Stimulated activated CD8-positive, alpha-beta memory T cell treated with anti-CD3 and anti-CD28 coated beads, Interleukin-4, amount 100 ng/mL, for 1 hour (primary cell): ENCODE data around the gene SCYGR5.
"Not testable (repeated sequence)": the region's sequence is repeated elsewhere in the genome, so short reads cannot be mapped to it uniquely, and the experiment has no call there.

Experiments used
- DNase-seq, 2 donors: peaks; one replicate each; pipeline ENCODE4 v3.0.0-alpha.2; 2020; ENCODE audit warnings: low read depth in 2 of 2, low spot score in 1 of 2

Gene SCYGR5

GRCh38 chr2:227671170-227671905 lies 4.7 kb downstream of the SCYGR5 start:
- no peak for DNase-seq

GRCh38 chr2:227673620-227674019 lies 7.0 kb downstream of the SCYGR5 start:
- DNase-seq: not testable (repeated sequence)

DNA sequence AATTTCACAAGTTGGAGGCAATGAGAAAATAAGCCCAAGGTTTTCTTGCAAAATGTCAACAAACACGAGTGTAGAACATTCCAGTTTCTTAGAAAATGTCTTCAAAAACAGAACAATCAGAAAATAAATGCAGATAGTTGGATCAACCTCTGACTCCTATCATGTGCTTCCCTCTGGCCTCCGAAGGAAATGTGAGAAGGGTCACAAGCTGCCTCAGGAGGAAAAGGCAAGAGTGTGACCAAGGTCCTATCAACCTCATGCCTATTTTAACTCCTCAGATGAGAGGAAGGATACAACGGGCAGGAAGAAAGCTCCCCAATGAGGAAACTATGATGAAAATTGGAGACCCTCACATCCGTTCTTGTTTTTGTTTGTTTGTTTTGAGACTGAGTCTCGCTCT lies 7.9 kb downstream of the SCYGR5 start:
- no peak for DNase-seq

GRCh38 chr2:227677928-227678327 lies 11.3 kb downstream of the SCYGR5 start:
- no peak for DNase-seq

GRCh38 chr2:227684258-227684657 lies 17.7 kb downstream of the SCYGR5 start:
- DNase-seq: no peak

DNA sequence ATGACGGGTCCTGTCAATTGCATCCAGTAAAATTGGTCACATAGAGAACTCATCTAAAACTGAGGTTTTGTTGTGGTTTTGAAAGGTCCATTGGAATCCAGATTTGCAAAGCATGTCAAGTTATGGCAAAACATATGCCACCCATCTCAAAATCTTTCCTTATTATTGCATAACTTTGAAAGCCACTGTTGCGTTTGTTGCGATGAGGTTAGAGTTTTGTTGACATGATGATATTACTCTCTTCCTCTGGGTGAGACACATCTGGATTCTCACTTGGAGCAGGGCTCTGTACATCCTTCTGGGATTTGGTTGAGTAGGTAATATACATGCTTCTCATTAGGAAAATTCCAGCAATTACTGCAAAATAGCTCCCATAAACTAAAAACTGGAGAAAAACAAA lies 20.6 kb downstream of the SCYGR5 start:
- no peak for DNase-seq

- no peak for DNase-seq
Measured at GRCh38 chr2:227696990-227697679, 30.5 kb downstream of the SCYGR5 start.

DNA sequence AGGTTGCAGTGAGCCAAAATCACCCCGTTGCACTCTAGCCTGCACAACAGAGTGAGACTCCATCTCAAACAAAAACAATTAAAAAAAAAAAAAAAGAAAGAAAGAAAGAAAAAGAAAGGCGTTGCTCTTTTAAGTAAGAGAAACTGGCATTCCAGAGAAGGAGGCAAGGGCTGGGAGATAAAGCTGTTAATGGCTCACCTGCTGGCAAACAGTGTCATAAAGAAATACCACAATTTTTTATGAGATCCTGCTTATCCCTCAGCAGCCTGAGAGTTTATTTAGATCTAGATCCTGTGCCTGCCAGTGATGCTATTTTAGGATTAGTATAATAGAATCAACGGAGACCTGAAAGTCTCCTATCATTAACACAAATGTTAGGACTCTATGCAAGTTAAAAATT lies 35.0 kb downstream of the SCYGR5 start:
- DNase-seq: no peak

DNA sequence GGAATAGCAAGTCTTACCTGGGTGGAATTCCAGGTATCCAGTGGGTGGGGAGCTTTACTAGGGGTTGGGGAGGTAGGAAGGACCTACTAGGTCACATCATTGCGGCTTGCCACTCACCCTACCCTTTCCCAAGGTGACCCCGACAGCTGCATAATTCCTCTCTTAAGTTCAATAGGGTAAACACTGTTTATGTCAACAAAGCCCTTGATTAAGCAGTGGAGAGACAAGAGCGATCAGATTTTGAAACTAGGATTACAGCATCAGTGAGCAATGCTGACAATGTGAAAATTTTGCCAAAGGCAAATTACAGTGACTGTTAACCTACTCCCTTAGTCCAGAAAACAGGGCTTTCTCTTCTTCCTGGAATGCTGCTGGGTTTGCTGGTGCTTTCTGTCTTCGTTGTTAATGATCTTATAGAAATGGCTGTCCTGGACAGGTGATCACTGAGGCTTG lies 36.7 kb downstream of the SCYGR5 start:
- DNase-seq: no peak

- DNase-seq: no peak
Measured at GRCh38 chr2:227703961-227704360, 37.4 kb downstream of the SCYGR5 start.

DNA sequence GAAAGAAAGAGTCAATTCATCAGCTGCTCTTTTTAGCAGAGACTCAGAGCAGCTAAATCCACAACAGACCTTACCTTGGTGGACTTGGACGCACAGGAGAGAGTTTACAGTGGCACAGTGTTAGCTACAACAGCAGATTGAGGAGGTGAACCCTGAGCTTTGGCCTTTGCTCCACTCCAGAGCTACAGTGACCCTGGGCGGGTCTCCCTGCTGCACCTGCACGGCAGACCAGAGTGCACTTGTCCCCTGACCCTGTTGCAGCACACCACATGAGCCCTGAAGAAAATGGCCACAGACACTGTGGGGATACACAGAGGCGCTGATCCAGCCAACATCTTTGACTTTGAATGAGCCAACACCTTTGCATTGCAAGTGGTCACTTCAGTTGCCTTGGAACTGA lies 40.3 kb downstream of the SCYGR5 start:
- no peak for DNase-seq

GRCh38 chr2:227707390-227707789 lies 40.8 kb downstream of the SCYGR5 start:
- no peak for DNase-seq

GRCh38 chr2:227710986-227711385 lies 44.4 kb downstream of the SCYGR5 start:
- no peak for DNase-seq

DNA sequence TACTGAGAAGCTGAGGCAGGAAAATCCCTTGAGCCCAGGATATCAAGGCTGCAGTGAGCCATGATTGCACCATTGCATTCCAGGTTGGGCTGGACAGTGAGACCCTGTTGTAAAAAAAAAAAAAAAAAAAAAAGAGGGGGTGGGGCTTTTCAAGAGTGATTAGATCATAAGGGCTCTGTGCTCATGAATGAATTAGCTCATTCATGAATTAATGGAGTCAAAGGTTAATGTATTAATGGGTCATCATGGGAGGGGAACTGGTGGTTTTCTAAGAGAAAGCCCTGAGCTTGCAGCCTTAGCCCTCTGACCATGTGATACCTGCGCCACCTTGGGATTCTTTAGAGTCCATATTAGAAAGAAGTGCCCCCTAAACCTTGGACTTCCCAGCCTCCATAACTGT lies 46.7 kb downstream of the SCYGR5 start:
- no peak for DNase-seq

- no peak for DNase-seq
Measured at GRCh38 chr2:227716501-227716900, 49.9 kb downstream of the SCYGR5 start.
